Measurements from ENCODE around the gene C2orf72. TPM values are rescaled to one million over a fixed set of nuclear protein-coding genes. Genes with fewer than 3 reads are reported as not detected.
"Not testable (repeated sequence)": the region's sequence is repeated elsewhere in the genome, so short reads cannot be mapped to it uniquely, and the experiment has no call there.

Gene C2orf72
- 0.07 TPM in 1 of 2 replicates, not detected in the other for total RNA-seq

DNA sequence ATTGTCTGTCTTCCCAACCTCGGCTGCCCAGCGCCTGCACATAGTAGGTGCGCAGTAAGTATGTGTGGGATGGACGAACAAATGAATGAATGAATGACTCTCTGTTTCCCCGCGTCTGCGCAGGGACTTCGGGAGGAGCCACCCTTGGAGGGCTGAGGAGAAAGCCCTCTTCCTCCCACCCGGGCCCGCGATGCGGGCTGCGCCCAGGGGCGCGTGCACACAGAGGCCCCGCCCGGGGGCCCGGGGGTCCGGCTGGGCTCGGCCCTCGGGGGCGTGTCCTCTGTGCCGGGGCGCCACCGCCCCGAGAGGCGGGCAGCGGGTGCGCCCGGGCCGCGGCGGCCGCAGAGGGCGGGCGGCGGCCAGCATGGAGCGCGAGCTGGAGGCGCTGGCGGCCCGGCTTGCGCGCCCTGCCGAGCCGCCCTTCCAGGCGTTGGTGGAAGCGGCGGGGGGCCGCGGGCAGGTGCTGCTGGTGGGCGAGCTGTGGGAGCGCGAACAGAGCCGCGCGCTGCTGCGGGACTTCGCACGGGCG, at the start of gene C2orf72:
Gene C2orf72, plus strand, starts transcription at position 322 of the 529 bp plus-strand sequence. Its CDS starts 43 bp downstream, at position 365.
- intact Hi-C loops (cut with micrococcal nuclease), result no loop called here

DNA sequence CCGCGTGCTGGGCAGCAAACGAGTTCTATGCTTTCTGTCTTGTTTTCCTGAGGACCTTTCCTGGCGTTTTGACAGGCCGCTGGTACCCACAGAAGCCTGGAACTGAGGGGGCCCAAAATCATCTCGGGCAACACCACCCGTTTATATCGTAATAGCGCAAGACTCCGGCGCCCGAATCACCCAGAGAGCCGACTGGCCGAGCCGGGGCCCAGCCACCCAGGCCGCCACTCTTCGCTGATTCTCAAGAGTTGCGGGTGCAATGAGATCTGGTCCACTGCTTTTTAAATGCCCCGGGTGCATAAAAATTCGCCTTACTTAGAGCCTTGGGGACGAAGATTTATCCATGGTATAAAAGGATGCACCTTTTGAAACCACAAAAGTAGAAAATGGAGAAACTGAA, 47.6 kb upstream of the C2orf72 start:
- intact Hi-C loops (cut with micrococcal nuclease), result no loop called here

DNA sequence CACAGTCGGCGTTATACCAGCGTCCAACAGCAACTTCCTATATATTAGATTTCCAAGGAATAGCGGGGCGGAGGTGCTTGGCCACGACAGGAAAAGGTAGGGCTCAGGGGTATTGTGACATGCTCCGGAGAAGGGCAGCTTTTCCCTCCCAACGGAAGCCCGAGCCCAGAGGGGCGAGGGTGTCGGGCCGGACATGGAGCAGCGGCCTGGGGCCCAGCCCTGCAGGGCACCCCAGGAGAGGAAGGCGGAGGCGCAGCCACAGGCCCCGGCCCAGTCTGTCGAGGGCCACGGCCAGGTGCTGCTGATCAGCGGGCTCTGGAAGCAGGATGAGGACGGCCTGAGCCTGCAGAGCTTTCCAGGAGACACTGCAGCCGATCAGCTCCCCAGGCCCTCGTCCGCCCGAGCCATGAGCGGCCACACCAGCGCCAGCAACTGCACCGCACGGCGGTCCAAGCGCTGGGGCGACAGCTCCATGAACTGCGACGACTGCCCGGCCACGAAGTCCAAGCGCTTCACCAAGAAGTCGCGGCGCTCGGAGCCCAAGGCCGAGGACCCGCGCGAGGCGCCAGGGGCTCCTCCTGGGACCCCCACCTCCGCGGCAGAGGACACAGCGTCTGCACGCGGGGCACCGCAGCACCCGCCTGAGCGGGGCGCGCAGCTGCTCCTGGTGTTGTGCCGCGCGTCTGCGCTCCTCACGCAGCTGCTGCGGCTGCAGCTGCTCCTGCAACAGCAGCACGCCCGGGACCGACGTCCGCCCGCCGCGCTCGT, 47.0 kb upstream of the C2orf72 start:
- intact Hi-C loops (cut with micrococcal nuclease), result no loop called here

DNA sequence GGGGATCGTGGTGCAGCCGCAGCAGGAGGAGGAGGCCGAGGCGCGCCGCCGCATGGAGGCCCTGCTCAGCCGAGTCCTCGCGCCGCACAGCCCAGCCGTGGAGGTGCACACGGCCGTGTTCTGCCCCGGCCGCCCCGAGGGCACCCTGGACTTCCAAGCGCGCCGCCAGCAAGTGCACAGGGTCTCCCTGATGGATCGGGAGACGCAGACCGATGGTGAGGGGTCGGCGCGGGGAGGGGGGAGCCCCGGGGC, 46.5 kb upstream of the C2orf72 start:
- intact Hi-C loops (cut with micrococcal nuclease), result no loop called here

DNA sequence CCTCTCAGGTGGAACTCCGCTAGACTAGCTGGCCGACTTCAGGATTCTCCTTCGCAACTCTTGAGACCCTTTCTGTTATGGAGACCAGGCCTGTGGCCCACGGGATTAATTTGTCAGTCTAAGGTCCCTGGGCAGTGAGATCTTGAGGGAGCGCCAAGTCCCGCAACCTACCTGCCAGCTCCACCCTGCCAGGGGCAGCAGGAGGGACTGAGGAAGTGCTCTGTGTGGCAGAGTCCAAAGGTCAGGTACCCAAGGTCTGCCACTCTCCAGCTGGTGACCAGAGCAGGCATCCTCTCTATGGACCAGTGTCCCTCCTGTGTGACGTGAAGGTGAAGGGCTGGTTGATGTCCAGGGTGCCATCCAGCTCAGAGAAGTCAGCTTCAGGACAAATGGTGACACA, 45.7 kb upstream of the C2orf72 start:
- intact Hi-C loops (cut with micrococcal nuclease), result no loop called here

DNA sequence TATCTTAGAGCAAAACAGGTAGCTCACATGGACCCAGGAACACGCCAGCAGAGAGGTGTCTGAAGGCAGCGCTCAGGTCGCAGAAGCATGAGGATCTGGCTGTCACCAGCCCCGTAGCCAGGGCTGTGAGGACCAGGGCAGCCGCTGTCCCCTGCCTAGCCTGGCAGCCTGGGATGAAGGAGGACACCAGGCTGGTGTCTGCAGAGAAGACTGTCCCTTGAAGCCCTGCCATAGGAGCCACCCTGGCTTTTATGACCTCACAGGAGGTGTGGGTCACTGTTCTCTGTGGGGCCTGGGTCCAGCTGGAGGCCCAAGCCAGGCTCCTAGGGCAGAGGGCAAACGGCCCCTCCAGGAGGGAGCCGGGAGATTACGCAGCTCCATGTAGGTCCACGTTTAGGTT, 41.5 kb upstream of the C2orf72 start, which contains the start of gene SPATA3:
Gene SPATA3, plus strand, starts transcription at position 301 of the 400 bp plus-strand sequence. CDS start 113 bp downstream, outside the sequence.
- intact Hi-C loops (cut with micrococcal nuclease), result no loop called here

DNA sequence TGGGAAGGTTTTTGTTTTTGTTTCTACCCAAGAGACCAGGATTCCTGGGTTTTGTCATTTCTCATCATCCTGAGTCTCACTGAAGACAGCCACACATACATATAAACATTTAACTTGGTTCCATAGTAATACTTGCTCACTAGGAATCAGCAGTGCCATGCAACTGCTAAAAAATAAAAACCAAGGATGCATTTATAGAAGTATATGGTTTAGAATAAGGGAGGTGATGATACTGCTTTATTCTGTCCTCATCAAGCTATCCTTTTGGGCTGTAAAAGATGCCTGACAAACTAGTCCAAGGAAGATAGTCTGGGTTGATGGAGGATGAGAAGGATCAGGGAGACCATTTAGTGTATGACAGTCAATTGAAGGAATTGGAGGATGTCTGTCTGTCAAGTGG, 40.7 kb upstream of the C2orf72 start:
- intact Hi-C loops (cut with micrococcal nuclease), result no loop called here

DNA sequence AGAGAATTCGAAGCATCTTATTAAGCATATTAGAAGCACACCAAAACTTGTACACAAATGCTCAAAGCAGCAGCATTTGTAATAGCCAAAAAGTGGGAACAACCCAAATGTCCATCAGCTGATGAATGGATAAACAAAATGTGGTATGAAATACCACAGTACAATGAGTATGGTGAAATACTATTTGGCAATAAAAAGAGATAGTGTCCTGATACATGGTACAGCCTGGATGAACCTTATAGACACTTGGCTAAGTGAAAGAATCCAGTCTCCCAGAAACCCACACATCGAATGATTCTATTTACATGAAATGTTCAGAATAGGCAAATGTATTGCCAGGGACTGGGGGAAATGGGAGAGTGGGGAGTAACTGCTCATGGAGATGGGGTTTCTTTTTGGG, 38.4 kb upstream of the C2orf72 start:
- intact Hi-C loops (cut with micrococcal nuclease), result no loop called here

DNA sequence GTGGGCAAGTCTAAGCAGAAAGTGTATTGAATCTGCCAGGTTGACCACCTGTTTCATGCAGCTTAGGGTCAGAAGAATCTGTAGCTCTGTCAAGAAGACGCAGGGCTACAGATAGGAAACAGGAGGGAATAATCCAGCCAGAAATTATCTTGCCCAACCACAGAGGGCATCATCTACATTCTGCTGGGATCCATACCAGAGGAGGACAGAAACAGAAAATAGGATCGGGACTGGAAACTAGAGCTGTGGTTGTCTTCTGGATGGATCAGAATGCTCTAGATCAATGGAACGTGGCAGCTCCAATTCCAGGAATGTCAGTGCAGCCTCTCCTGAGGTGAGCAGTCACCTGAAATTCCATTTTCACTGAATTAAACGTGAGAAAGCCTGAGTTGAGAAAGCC, 37.8 kb upstream of the C2orf72 start:
- intact Hi-C loops (cut with micrococcal nuclease), result no loop called here

DNA sequence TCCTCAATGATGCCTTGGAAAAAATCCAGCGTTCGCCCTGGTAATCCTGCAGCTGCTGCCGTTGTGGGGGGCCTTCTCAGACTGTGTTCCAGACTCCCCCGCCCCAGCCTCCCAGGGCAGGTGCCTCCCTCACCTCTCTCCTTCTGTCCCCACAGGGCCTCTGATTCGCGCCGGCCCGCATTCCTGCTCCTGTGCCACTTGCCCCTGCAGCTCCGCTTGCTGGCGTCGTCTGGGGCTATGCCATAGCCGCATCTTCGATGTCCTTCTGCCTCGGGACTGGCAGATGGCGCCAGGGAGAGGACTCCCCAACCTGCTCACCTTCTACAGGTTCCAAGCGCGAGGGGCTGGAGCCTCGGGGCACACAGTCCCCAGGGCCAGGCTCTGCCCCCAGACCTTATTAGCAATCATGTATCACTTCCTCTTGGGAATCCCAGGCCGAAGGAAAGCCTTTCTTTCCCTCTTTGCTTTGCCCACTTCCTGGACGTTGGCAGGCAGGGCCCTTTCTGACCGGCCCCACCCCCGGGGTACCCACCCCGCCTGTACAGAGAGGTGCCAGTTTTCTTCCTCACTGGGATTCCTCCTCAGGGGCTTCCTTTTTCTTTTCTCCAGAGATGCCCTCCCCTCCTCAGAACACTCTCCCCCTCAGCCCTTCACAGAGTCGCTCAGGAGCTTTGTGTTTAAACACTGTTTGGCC, 37.0 kb upstream of the C2orf72 start:
- intact Hi-C loops (cut with micrococcal nuclease), result no loop called here

DNA sequence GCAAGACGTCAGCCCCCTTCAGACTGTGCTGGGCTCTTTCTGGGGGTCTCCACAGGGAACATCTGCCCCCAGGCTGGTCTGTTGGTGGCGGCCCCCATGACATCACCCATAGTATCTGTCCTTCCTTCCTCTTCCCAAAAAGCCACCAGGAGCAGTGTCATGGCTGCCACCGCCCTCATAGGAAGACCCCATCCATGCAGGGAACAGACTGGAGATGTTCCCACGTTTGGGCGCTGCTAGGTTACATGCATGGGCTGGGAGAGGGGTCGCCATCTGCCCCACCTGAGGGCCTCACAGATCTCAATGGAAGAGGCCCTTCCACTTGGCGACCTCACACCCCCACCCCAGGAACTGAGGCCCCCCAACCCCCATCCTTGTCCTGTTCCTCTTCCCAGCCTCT, 36.3 kb upstream of the C2orf72 start:
- intact Hi-C loops (cut with micrococcal nuclease), result no loop called here

DNA sequence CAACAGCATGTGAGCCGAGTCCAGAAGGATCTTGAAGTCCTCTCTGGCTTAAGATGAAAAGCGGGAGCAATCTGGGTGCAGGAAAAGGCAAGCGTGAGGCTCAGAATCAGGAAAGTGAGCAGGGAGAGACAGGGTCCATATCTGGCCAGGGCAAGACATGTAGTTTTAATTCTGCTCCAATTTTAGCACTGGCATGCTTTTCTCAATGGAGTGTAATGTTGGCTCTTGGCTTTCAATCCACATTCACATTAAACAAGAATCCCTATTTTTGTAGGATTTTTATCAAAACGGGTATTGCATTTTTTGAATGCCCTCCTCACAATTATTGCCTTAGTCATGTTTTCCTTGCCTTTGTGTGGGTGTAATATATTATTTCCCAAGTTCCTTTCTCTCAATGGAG, 35.4 kb upstream of the C2orf72 start:
- intact Hi-C loops (cut with micrococcal nuclease), result no loop called here

DNA sequence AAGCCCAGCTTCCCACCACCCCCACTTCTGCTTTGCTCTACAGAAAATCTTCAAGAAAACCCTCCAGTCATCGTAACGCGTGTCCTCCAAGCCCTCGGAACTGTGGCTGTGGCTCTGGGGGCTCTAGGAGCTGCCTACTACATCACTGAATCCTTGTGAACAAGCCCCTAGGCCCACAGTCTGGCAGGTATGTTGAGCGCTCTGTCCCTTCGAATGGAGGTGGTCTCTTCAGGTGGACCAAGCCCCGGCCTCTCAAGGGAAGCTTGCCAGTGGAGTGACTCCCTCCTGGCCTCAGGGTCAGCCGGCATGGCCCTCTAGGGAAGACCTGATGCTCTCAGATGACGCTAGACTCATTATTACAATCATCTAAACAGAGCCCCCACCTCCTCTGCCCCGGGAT, 34.7 kb upstream of the C2orf72 start:
- intact Hi-C loops (cut with micrococcal nuclease), result no loop called here

DNA sequence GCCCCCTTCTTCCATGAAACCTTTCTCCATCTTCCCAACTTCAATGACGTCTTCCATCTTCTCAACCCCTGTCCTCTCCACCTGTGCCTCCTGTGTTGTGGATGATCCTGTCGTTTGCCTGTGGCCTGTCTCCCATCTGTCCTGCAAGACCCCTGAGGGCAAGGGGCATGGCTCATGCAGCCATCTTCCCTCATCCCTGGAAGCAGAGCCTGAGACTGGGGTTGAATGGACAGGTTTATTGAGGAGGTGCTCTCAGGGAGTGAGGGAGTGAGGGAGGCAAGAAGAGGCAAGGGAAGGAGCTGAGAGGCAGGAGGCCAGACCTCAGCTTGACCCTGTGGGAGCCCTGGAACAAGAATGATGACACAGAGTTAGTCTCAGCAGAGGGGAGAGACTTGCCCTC, 34.1 kb upstream of the C2orf72 start:
- intact Hi-C loops (cut with micrococcal nuclease), result no loop called here

DNA sequence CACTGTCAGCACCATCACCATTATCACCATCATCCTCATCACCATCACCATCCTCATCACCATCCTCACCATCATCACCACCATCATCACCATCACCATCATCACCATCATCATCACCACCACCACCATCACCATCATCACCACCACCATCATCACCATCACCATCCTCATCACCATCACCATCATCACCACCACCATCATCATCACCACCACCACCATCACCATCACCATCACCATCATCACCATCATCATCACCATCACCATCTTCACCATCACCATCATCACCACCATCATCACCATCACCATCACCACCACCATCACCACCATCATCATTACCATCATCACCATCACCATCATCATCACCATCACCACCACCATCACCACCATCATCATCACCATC, 32.4 kb upstream of the C2orf72 start:
- intact Hi-C loops (cut with micrococcal nuclease), result not testable (repeated sequence)

DNA sequence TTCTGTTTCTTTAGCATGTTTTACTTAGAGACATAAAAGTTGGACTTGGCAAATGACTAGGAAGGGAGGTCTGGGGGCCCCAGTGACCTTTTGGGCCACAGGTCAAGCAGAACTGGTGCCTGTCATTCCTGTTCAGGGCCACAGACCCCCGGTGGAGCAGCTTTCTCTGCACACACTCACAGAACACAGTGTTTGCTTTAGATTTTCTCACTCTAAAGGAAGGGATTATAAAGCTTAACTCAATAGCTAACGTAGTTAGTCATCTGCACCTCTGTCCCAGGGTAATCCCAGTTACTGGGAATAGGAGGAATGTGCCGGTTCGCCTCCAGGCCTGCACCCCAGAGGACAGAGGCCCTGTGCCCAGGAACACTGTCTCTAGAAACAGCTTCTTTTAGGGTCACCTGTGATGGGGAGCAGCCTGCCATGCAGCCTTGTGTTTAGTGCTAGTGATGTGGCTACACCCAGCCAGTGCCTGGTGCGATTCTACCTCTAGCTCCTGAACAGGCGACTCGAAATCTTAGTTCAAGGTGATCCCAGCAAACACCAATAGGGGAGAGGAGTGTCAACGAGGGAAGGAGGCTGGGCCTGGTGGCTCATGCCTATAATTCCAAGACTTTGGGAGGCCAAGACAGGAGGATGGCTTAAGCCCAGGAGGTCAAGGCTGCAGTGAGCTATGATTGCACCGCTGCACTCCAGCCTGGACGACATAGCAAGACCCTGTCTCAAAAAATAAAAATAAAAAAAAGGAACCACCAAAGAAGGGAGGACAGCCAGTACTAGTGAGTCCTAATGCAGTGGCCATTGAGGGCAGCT, 29.8 kb upstream of the C2orf72 start:
- intact Hi-C loops (cut with micrococcal nuclease), result no loop called here

DNA sequence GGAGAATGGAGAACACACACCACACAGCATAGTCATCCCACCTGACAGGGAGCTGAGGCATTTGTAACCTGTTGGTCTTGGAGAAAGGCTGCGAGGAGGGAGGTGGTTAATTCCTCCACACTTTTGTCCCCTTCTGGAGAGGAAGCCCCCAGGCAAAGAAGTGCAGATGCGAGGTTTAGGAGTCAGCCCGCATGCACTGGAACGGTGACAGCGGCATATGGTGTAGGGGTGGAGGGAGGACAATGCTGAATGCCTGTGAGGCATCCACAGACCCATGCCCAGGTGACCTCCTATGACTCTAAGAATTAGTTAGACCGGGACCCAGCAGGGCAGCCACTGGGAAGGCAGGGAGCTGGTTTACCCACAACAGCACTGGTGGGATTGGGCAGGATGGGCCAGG, 29.2 kb upstream of the C2orf72 start:
- intact Hi-C loops (cut with micrococcal nuclease), result no loop called here

DNA sequence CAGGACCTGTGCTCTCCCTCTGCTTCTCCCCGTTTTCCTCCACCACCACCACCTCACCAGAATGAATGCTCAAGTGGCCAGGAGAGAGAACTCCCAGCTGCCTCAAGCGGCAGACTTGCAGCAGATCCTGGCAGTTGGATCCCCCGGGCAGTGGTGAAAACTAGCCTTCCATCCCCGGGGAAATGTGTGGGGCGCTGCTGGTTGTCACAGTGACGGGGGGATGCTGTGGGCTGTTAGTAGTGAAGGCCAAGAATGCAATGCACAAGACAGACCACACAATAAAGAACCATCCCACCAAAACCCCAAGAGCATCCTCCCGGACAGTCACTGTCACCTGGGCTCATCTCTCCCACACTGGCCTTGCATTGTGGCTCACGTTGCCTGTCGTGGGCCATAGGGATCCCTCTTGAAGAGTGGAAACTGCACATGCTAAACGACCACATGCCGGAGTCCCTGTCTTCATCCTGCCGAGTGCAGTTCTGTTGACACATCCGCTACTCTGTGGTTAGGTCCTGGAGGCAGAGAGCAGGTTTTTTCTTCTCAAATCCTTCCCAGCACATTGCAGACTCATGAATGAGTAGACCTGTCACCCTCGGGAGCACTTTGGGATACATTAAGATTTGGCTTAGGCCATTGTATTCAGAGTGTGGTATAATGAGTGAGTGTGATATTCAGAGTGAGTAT, 27.9 kb upstream of the C2orf72 start:
- intact Hi-C loops (cut with micrococcal nuclease), result no loop called here

DNA sequence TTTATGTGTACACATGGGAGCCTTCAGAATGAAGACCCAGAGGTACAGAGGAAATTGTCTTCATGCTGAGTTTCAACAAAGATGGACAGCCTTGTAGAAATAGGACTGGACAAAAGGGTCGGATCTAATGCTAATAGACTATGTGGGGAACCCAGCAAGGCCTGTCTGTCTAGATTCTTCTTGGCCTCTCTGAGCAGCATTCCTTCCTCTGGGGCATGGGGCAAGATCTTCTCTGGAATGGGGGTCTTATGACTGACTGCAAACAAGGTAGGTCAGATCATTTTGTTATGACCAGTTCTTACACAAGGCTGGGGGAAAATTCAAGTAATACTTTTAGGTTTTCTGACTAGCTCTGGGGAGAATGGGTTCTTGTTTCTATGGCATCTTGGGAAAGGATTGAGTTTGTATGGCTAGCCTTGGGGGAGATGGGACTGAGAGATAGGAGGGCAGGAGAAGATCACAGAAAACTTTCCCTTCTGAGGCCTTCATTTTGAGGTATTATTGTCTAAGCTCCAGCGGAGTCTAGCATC, 27.1 kb upstream of the C2orf72 start:
- intact Hi-C loops (cut with micrococcal nuclease), result no loop called here

DNA sequence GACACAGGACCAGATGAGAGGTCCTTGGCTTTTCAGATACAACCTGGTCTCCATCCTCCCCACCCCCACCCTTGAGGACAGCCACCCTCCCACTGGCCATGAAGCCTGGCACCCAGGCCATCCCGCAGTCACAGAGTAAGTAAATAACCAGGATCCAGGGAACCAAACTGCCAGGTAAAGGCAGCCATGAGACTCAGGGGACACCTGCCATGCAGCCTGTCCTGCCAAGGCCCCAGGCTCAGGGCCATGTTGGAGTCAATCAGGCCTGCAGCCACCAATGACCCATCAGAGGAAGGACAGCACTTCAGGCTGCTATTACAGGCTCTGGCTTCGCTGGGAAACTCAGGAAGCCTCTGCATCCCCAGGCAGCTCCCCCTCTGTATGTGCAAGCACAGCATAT, 25.8 kb upstream of the C2orf72 start:
- intact Hi-C loops (cut with micrococcal nuclease), result no loop called here

DNA sequence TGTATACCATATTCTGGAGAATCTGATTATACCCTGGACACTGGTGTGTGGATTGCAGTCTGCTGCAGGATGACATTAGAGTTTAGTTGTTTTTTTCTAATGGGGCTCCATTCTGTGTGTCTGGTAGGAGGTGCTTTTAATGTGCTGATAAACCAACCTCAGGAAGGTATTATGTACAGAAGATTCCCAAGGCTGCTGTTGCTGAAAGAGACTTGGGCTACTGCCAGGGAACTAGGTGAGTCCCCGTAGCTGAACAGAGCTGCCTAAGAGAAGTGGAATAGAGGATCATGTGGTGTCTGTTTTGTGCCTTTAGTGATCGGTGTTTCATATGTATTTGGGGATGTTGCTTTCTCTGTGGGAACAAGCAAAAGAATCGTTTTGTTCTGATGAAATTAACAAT, 24.9 kb upstream of the C2orf72 start:
- intact Hi-C loops (cut with micrococcal nuclease), result no loop called here
